ENCODE measurements around the gene MAL.

GRCh38 chr2:95017071-95017501 is 8.4 kb upstream of the MAL start:
- TF ChIP-seq CTCF (IDR thresholded peaks at IDR 0.05), result no peak
- TF ChIP-seq ZFX (IDR thresholded peaks at IDR 0.05; ENCODE audit: borderline replicate concordance), result no peak
